ENCODE measurements around the gene MYLK4.

Gene MYLK4

DNA sequence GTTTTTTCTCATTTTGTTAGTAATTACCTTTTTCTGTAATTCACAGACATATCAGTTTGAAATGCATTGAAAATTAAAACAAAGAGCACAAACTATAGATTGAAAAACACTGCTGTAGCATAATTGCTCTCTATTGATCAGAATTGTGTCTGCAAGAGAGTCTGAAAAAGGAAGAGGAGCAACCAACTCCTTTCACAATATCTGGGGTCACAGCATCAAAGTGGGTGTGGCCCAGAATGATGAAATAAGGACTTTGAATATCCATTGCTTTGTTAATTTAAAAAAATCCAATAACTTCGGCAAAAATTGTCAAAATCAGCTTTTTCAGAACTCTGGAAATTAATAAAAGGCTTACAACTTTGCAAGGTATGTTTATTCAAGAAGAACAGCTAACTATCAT is 99.2 kb downstream of the MYLK4 start:
- TF ChIP-seq, protein P1, sequence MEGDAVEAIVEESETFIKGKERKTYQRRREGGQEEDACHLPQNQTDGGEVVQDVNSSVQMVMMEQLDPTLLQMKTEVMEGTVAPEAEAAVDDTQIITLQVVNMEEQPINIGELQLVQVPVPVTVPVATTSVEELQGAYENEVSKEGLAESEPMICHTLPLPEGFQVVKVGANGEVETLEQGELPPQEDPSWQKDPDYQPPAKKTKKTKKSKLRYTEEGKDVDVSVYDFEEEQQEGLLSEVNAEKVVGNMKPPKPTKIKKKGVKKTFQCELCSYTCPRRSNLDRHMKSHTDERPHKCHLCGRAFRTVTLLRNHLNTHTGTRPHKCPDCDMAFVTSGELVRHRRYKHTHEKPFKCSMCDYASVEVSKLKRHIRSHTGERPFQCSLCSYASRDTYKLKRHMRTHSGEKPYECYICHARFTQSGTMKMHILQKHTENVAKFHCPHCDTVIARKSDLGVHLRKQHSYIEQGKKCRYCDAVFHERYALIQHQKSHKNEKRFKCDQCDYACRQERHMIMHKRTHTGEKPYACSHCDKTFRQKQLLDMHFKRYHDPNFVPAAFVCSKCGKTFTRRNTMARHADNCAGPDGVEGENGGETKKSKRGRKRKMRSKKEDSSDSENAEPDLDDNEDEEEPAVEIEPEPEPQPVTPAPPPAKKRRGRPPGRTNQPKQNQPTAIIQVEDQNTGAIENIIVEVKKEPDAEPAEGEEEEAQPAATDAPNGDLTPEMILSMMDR (IDR thresholded peaks at IDR 0.05): no peak

- TF ChIP-seq, protein P1 (IDR thresholded peaks at IDR 0.05): no peak
Observed at GRCh38 chr6:2646346-2646745, 104.4 kb downstream of the MYLK4 start.

DNA sequence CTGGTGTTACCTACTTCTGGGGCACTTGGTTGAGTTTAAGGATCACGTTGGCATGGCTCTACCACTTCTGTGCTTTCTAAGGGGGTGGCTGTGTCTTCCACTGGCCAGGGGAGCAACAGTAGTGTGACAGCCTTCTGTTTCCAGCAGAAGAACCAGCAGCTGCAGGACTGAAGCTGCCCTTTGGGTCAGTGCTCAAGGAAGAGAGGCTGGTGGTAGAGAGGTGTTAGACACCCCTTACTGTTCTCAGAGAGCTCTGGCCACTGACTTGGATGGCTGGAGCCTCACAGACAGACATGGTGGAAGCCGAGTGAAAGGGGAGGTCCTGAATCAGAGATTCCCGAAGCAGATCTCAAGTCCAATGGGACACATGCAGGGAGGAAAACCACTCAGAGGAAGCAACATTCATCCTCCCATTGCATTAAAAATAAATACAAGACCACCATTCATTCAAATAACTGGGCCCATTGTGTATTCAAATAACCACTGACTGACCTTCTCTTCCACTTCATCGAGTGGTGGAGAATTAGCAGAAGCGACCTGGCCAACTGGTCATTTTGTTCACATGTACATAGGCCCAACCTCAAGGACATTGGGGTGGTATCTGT is 106.7 kb downstream of the MYLK4 start:
- TF ChIP-seq, protein P1 (IDR thresholded peaks at IDR 0.05): no peak

- TF ChIP-seq, protein P1 (IDR thresholded peaks at IDR 0.05): no peak
Observed at GRCh38 chr6:2643130-2643529, 107.6 kb downstream of the MYLK4 start.

DNA sequence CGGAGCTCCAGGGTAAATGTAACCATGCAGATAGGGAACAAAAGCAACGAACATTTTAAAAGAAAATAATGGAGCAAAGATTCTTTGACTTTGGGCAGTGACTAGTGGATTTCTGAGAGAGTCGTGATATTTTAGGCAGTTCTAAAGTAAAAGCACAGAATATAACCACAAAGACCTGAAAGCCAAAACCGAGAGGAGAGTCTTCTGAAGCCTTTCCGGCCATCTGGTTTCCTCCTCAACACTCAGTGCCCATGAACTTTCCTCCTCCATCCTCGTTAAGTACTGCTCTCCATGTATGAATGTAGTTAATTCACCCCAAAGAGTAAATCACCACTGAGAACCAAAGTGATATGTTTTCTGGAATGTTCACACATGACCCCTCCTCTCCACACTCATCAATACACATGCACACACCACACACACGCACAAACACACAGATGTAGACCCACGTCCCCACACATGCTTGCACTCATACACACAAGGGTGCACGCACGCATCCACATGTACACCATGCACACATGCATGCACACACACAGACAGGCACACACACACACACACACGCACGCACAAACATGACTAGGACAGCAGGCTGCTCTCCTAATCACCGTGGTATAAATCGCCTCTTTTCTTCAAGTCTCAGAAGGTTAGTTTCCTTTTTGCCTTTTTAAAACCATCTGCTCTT is 109.5 kb downstream of the MYLK4 start:
- TF ChIP-seq, protein P1 (IDR thresholded peaks at IDR 0.05): no peak

DNA sequence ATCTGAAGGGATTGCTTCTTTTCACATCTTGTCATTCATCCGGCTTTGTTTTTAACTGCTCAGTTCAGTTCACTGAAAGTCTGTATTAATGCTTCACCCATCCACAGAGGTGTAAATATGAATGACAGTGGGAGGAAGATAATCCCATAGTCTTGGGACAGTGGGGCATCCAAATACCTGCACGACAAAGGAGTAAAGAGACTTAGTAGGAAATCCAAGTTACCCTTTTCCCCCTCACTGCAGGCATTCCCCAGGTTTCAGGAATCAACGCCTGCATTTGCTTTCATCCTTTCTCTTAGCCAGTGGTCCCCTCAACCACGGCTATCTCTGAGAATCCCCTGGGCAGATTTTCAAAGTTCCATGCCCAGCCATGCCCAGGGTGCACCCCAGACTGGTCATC is 110.2 kb downstream of the MYLK4 start:
- TF ChIP-seq, protein P1 (IDR thresholded peaks at IDR 0.05): no peak

DNA sequence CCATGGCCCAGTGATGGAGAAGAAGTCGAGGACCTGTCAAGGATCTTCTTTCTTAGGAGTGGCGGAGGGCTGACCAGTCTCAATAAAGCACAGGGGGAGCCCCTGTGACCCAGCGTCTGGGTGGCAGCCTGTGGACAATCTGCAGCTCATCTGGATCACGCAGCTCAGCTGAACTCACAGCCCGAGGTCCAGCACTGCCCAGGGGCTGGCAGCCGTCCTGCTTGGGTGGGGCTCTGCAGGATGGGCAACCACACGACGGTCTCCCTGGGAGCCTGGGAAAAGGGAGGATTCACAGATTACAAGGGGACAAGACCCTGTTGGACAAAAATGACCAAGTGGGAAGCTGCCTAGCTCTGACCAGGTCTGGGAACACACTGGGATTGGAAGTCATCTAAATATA is 110.8 kb downstream of the MYLK4 start:
- TF ChIP-seq, protein P1 (IDR thresholded peaks at IDR 0.05): no peak

Data from LNCAP (cell line).